Measurements from ENCODE around the gene RGPD6.
"Not testable (repeated sequence)": the region's sequence is repeated elsewhere in the genome, so short reads cannot be mapped to it uniquely, and the experiment has no call there.

DNA sequence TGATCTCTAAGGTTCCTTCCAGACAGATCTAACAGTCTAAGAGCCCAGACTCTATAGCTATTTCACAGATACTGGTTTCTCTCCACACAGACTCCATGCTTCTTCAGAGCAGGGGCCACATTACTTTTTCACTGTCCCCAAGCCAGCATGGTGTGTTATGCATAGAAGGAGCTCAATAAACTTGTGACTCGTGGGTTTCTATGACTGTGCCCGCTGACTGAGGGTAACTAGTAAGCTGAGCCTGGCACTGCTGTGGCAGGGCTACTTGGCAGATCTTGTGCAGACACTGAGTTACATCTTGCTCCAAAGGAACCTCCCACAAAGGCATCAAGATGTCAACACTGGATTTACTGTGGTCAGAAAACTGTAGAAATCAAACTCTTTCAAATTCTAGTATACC lies 15.0 kb upstream of the RGPD6 start:
- TF ChIP-seq, protein P1, sequence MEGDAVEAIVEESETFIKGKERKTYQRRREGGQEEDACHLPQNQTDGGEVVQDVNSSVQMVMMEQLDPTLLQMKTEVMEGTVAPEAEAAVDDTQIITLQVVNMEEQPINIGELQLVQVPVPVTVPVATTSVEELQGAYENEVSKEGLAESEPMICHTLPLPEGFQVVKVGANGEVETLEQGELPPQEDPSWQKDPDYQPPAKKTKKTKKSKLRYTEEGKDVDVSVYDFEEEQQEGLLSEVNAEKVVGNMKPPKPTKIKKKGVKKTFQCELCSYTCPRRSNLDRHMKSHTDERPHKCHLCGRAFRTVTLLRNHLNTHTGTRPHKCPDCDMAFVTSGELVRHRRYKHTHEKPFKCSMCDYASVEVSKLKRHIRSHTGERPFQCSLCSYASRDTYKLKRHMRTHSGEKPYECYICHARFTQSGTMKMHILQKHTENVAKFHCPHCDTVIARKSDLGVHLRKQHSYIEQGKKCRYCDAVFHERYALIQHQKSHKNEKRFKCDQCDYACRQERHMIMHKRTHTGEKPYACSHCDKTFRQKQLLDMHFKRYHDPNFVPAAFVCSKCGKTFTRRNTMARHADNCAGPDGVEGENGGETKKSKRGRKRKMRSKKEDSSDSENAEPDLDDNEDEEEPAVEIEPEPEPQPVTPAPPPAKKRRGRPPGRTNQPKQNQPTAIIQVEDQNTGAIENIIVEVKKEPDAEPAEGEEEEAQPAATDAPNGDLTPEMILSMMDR (IDR thresholded peaks at IDR 0.05), result not testable (repeated sequence)
- not testable (repeated sequence) for TF ChIP-seq POLR2AphosphoS5, EP300, POLR2A (IDR thresholded peaks at IDR 0.05)
